ENCODE data around the gene PRIM2.
A peak's percentile ranks its signal among the peaks of the same experiment; 100 is the strongest.
"Not testable (repeated sequence)": the region's sequence is repeated elsewhere in the genome, so short reads cannot be mapped to it uniquely, and the experiment has no call there.

- peak in 1 of 4 experiments; percentile 23 for TF ChIP-seq CTCF (IDR thresholded peaks at IDR 0.05)
- not testable (repeated sequence) for TF ChIP-seq POLR2AphosphoS5 (IDR thresholded peaks at IDR 0.05)
Measured at GRCh38 chr6:57579489-57579888, 262.1 kb downstream of the PRIM2 start.

Measured in prostate gland (tissue), 2 donors.